Adrenal gland (tissue), 5 donors: ENCODE measurements around the gene APOL1.
"Not testable (repeated sequence)": the region's sequence is repeated elsewhere in the genome, so short reads cannot be mapped to it uniquely, and the experiment has no call there.

Source experiments
- CTCF ChIP-seq, 6 experiments: fragments of 450-650 bp in 4 of 6; fragments of 200-600 bp in 2 of 6; sonication (generic) in 1 of 6; IDR thresholded peaks; 1 replicate in 5 of 6; 2 replicates in 1 of 6; pipeline versions ENCODE4 v1.5.1 to v1.8.0; 2016 to 2021; ENCODE audit warnings: antibody characterized with exemption in 6 of 6, mild to moderate bottlenecking in 2 of 6, moderate library complexity in 1 of 6
- POLR2A ChIP-seq, 2 donors: fragments of 450-650 bp; IDR thresholded peaks; one replicate each; pipeline ENCODE4 v1.6.1; 2017; ENCODE audit warnings: antibody characterized with exemption in 2 of 2, mild to moderate bottlenecking in 2 of 2, moderate library complexity in 1 of 2
- donor health status: DM: no; HTN: no; CAD: no.

GRCh38 chr22:36255572-36255971 is 2.6 kb downstream of the APOL1 start:
- TF ChIP-seq CTCF, POLR2A (IDR thresholded peaks at IDR 0.05): not testable (repeated sequence)
